ENCODE measurements around the gene PLEKHG4B. TPM values are rescaled to one million over a fixed set of nuclear protein-coding genes. Genes with fewer than 3 reads are reported as not detected.

The PLEKHG4B gene
- total RNA-seq, 2 experiments from 2014 or later: 0.10 TPM

DNA sequence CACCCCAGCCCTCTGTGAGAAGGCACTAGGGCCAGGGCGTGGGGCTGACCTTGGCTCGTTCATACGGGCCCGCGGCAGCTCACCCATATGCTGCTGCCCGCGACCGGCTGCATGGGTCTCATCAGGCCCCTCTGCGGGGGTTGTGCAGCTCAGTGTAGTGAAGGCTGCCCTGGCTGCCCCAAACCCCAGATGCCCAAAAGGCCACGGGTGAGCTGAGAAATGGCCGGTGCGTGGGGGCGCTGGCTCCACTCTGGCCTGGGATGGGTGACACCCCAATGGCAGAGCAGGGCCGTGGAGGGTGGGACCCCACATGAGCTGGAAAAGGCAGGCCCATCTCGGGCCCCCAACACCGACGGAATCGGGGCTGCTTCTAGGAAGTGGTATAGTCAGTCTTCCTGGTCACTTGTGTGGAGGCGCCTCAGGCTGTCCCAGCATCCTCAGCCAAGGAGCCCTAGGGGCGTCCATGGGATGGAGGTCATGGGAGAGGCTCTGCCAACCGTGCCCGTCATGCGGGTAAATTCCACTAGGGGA, 79.9 kb downstream of the PLEKHG4B start:
- Mint-ChIP-seq H3K4me1 (no peaks in the 10 kb centered on the region), H3K9me3 (no peaks in the 10 kb centered on the region), H3K27ac (no peak overlapping the region), H3K36me3 (ENCODE audit: low read depth) (no peaks in the 10 kb centered on the region), H3K4me3 (no peak overlapping the region), H3K27me3 (no peaks in the 10 kb centered on the region)
- POLR2A ChIA-PET: no interaction called here
- DNase-seq: no peak
- CTCF ChIA-PET: no interaction called here

DNA sequence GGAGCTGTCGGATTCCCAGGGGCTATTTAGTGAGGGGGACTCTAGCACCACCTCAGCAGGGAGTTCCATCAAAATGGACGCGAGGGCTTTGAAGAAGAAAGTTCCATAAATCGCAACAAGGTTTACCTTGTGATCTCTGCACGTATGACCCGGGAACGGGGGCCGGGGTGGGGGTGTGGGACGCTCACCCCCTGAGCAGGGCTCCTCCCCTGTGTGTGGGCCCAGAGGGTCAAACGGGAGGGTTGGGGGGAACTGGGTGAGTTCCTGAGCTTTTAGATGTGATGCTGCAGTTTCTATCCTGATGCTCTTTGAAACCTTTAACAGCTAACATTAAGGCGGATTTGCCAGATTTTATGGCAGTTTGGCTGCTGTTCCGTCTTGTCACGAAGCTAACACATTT, 80.5 kb downstream of the PLEKHG4B start:
- Mint-ChIP-seq H3K4me3 (no peak overlapping the region), H3K27me3 (peaks cover 4% of the 10 kb centered on the region), H3K9me3 (no peaks in the 10 kb centered on the region), H3K36me3 (ENCODE audit: low read depth) (no peaks in the 10 kb centered on the region), H3K27ac (no peak overlapping the region), H3K4me1 (no peaks in the 10 kb centered on the region)
- DNase-seq: no peak
- POLR2A ChIA-PET: no interaction called here
- CTCF ChIA-PET: no interaction called here

GRCh38 chr5:172841-173251, 80.9 kb downstream of the PLEKHG4B start:
- H3K27me3 Mint-ChIP-seq: peaks cover 4% of the 10 kb centered on the region
- ChIA-PET POLR2A (no interaction called here), CTCF (no interaction called here)
- H3K4me1 Mint-ChIP-seq: no peaks in the 10 kb centered on the region
- H3K36me3 Mint-ChIP-seq (ENCODE audit: low read depth): no peaks in the 10 kb centered on the region
- no peak overlapping the region for H3K4me3 Mint-ChIP-seq
- no peaks in the 10 kb centered on the region for H3K9me3 Mint-ChIP-seq
- no peak overlapping the region for H3K27ac Mint-ChIP-seq
- DNase-seq: no peak

GRCh38 chr5:173392-174290, 81.7 kb downstream of the PLEKHG4B start:
- Mint-ChIP-seq H3K27ac (no peak overlapping the region), H3K9me3 (no peaks in the 10 kb centered on the region), H3K36me3 (ENCODE audit: low read depth) (no peaks in the 10 kb centered on the region), H3K27me3 (peaks cover 10% of the 10 kb centered on the region), H3K4me1 (no peaks in the 10 kb centered on the region), H3K4me3 (no peak overlapping the region)
- ChIA-PET CTCF (no interaction called here), POLR2A (no interaction called here)
- DNase-seq: no peak

DNA sequence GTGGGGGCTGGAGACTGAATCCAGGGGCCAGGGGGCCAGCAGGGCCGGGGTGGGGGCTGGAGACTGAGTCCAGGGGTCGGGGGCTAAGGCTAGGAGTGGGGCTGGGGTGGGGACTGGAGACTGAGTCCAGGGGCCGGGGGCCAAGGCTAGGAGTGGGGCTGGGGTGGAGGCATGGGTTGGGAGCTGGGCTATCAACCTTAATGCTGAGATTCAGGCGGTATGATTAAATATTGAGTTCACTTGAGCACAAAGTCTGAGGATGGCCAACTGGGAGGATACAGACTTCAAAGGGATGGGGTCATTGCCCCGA, 82.3 kb downstream of the PLEKHG4B start:
- no peaks in the 10 kb centered on the region for H3K4me1 Mint-ChIP-seq
- peaks cover 10% of the 10 kb centered on the region for H3K27me3 Mint-ChIP-seq
- DNase-seq: no peak
- H3K27ac Mint-ChIP-seq: no peak overlapping the region
- no peak overlapping the region for H3K4me3 Mint-ChIP-seq
- no peaks in the 10 kb centered on the region for H3K36me3 Mint-ChIP-seq (ENCODE audit: low read depth)
- POLR2A ChIA-PET: no interaction called here
- no peaks in the 10 kb centered on the region for H3K9me3 Mint-ChIP-seq
- CTCF ChIA-PET: no interaction called here

- ChIA-PET POLR2A (no interaction called here), CTCF (no interaction called here)
- Mint-ChIP-seq H3K36me3 (ENCODE audit: low read depth) (no peaks in the 10 kb centered on the region), H3K4me3 (no peak overlapping the region), H3K4me1 (no peaks in the 10 kb centered on the region), H3K9me3 (no peaks in the 10 kb centered on the region), H3K27ac (no peak overlapping the region), H3K27me3 (peaks cover 10% of the 10 kb centered on the region)
- no peak for DNase-seq
Observed at GRCh38 chr5:174876-175465, 83.0 kb downstream of the PLEKHG4B start.

DNA sequence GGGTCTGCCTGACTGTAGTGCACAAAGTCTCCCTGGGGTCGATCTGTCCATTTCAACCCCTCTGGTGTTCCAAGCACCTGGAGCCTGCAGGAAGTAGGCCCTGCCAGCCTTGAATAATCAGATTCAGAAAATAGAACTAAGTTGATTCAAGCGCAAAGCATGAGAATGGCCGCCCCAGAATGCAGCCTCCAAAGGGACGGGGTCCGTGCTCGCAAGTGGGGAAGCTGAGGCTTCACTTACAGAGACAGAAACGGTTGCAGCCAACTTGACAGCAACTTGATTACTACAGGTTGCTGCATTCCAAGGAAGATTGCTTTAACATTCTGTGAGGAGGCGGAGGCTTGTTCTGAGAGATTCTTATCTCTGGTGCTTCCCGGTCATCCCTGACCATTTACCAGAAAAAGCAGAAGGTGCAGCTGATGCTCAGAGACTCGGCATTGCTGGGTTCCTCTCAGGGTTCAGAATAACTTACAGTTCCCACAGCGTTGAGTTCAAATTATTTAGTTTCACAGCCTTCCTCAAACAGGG, 84.4 kb downstream of the PLEKHG4B start:
- ChIA-PET POLR2A (no interaction called here), CTCF (no interaction called here)
- no peaks in the 10 kb centered on the region for H3K9me3 Mint-ChIP-seq
- no peak overlapping the region for H3K4me3 Mint-ChIP-seq
- H3K4me1 Mint-ChIP-seq: no peaks in the 10 kb centered on the region
- H3K36me3 Mint-ChIP-seq (ENCODE audit: low read depth): no peaks in the 10 kb centered on the region
- H3K27me3 Mint-ChIP-seq: peaks cover 10% of the 10 kb centered on the region
- no peak overlapping the region for H3K27ac Mint-ChIP-seq
- DNase-seq: no peak

GRCh38 chr5:178110-178509, 86.1 kb downstream of the PLEKHG4B start:
- Mint-ChIP-seq H3K4me3 (no peak overlapping the region), H3K36me3 (ENCODE audit: low read depth) (no peaks in the 10 kb centered on the region), H3K27ac (no peak overlapping the region), H3K27me3 (peaks cover 10% of the 10 kb centered on the region), H3K4me1 (no peaks in the 10 kb centered on the region), H3K9me3 (no peaks in the 10 kb centered on the region)
- ChIA-PET POLR2A (no interaction called here), CTCF (no interaction called here)
- DNase-seq: no peak

GRCh38 chr5:179401-179800, 87.4 kb downstream of the PLEKHG4B start:
- no peak overlapping the region for H3K27ac Mint-ChIP-seq
- H3K4me1 Mint-ChIP-seq: no peaks in the 10 kb centered on the region
- ChIA-PET CTCF (interaction anchor here (2.6 kb wide), 1 partner anchor 9 kb away, joined by 9 read pairs; no protein-coding TSS in a partner anchor), POLR2A (no interaction called here)
- H3K27me3 Mint-ChIP-seq: peaks cover 10% of the 10 kb centered on the region
- no peaks in the 10 kb centered on the region for H3K36me3 Mint-ChIP-seq (ENCODE audit: low read depth)
- no peak overlapping the region for H3K4me3 Mint-ChIP-seq
- no peak for DNase-seq
- no peaks in the 10 kb centered on the region for H3K9me3 Mint-ChIP-seq

GRCh38 chr5:180286-180918, 88.4 kb downstream of the PLEKHG4B start:
- no peak overlapping the region for H3K27ac Mint-ChIP-seq
- CTCF ChIA-PET: interaction anchor here (2.6 kb wide), 1 partner anchor 8 kb away, joined by 9 read pairs; no protein-coding TSS in a partner anchor
- H3K9me3 Mint-ChIP-seq: no peaks in the 10 kb centered on the region
- POLR2A ChIA-PET: no interaction called here
- no peaks in the 10 kb centered on the region for H3K4me1 Mint-ChIP-seq
- peaks cover 10% of the 10 kb centered on the region for H3K27me3 Mint-ChIP-seq
- H3K36me3 Mint-ChIP-seq (ENCODE audit: low read depth): no peaks in the 10 kb centered on the region
- H3K4me3 Mint-ChIP-seq: no peak overlapping the region
- DNase-seq: no peak

- H3K4me1 Mint-ChIP-seq: no peaks in the 10 kb centered on the region
- H3K36me3 Mint-ChIP-seq (ENCODE audit: low read depth): no peaks in the 10 kb centered on the region
- no peaks in the 10 kb centered on the region for H3K9me3 Mint-ChIP-seq
- CTCF ChIA-PET: interaction anchor here (2.6 kb wide), 1 partner anchor 7 kb away, joined by 9 read pairs; no protein-coding TSS in a partner anchor
- DNase-seq: no peak
- H3K4me3 Mint-ChIP-seq: no peak overlapping the region
- peaks cover 10% of the 10 kb centered on the region for H3K27me3 Mint-ChIP-seq
- H3K27ac Mint-ChIP-seq: no peak overlapping the region
- POLR2A ChIA-PET: no interaction called here
Observed at GRCh38 chr5:181160-181559, 89.2 kb downstream of the PLEKHG4B start.

DNA sequence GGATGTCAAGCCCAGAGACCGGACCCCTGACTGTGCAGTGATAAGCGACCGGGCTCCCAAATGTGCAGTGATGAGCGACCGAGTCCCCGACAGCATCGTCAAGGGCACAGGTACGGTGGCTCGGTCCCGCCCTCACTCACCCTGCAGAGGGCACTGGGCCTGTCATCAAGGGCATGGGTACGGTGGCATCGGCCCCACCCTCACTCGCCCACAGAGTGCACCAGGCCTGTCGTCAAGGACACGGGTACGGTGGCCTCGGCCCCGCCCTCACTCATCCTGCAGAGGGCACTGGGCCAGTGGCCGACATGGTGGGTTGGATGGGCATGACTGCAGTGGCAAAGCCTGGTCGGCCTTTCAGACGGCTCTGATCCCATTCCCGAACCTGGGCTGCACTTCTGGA, 89.6 kb downstream of the PLEKHG4B start:
- ChIA-PET CTCF (no interaction called here), POLR2A (no interaction called here)
- no peak for DNase-seq
- Mint-ChIP-seq H3K27ac (no peak overlapping the region), H3K36me3 (ENCODE audit: low read depth) (no peaks in the 10 kb centered on the region), H3K4me1 (no peaks in the 10 kb centered on the region), H3K9me3 (no peaks in the 10 kb centered on the region), H3K27me3 (peaks cover 10% of the 10 kb centered on the region), H3K4me3 (no peak overlapping the region)

- H3K36me3 Mint-ChIP-seq (ENCODE audit: low read depth): no peaks in the 10 kb centered on the region
- no peak overlapping the region for H3K4me3 Mint-ChIP-seq
- POLR2A ChIA-PET: no interaction called here
- CTCF ChIA-PET: no interaction called here
- no peaks in the 10 kb centered on the region for H3K9me3 Mint-ChIP-seq
- no peaks in the 10 kb centered on the region for H3K4me1 Mint-ChIP-seq
- no peak for DNase-seq
- H3K27me3 Mint-ChIP-seq: peaks cover 9% of the 10 kb centered on the region
- H3K27ac Mint-ChIP-seq: no peak overlapping the region
Observed at GRCh38 chr5:182126-182525, 90.2 kb downstream of the PLEKHG4B start.
